NCI-H345 treated with DMSO at 0.1 percent for 48 hours (cell line): ENCODE results near the gene CATSPERZ.

Source experiments
- DNase-seq: peaks from one replicate; lab custom pipeline; 2025; ENCODE audit not compliant: unreplicated experiment; lab: John Stamatoyannopoulos, UW

The CATSPERZ gene

GRCh38 chr11:64284962-64285884 is 14.9 kb upstream of the CATSPERZ start, which contains the start of gene GPR137:
TSS of gene GPR137 (plus strand) at chr11:64285848. CDS start at chr11:64286525, 677 bp downstream.
- DNase-seq = peak; percentile 71

- peak; percentile 65 for DNase-seq
Measured at GRCh38 chr11:64285885-64286800, 14.0 kb upstream of the CATSPERZ start.

GRCh38 chr11:64286801-64287159 is 13.4 kb upstream of the CATSPERZ start:
- DNase-seq = no peak

- DNase-seq = no peak
Measured at GRCh38 chr11:64287676-64288352, 12.3 kb upstream of the CATSPERZ start.

- DNase-seq = no peak
Measured at GRCh38 chr11:64288353-64288750, 11.8 kb upstream of the CATSPERZ start.

- no peak for DNase-seq
Measured at GRCh38 chr11:64289002-64289564, 11.1 kb upstream of the CATSPERZ start.

GRCh38 chr11:64290352-64291261 is 9.6 kb upstream of the CATSPERZ start:
- DNase-seq = no peak

- DNase-seq = no peak
Measured at GRCh38 chr11:64291262-64291751, 8.9 kb upstream of the CATSPERZ start, which contains the start of gene KCNK4. TSS of gene KCNK4 (plus strand) at chr11:64291302. CDS start at chr11:64293019, 1,717 bp downstream.

- no peak for DNase-seq
Measured at GRCh38 chr11:64291752-64292459, 8.3 kb upstream of the CATSPERZ start.

- no peak for DNase-seq
Measured at GRCh38 chr11:64292460-64293254, 7.5 kb upstream of the CATSPERZ start.

- no peak for DNase-seq
Measured at GRCh38 chr11:64294774-64295173, 5.4 kb upstream of the CATSPERZ start.

GRCh38 chr11:64295760-64296159 is 4.4 kb upstream of the CATSPERZ start:
- no peak for DNase-seq

GRCh38 chr11:64296236-64296635 is 3.9 kb upstream of the CATSPERZ start:
- no peak for DNase-seq

- no peak for DNase-seq
Measured at GRCh38 chr11:64296830-64297698, 3.1 kb upstream of the CATSPERZ start.

GRCh38 chr11:64297699-64298358 is 2.3 kb upstream of the CATSPERZ start:
- DNase-seq = peak; percentile 56
